ENCODE results near the gene SYNGR3. TPM values are rescaled to one million over a fixed set of nuclear protein-coding genes. Genes with fewer than 3 reads are reported as not detected.

Gene SYNGR3
- total and polyA plus RNA-seq, 2 of the 13 experiments (the other 11 are each of a cell fraction or from before 2014, with no cell fraction given), result 0.97 to 5.7 TPM

DNA sequence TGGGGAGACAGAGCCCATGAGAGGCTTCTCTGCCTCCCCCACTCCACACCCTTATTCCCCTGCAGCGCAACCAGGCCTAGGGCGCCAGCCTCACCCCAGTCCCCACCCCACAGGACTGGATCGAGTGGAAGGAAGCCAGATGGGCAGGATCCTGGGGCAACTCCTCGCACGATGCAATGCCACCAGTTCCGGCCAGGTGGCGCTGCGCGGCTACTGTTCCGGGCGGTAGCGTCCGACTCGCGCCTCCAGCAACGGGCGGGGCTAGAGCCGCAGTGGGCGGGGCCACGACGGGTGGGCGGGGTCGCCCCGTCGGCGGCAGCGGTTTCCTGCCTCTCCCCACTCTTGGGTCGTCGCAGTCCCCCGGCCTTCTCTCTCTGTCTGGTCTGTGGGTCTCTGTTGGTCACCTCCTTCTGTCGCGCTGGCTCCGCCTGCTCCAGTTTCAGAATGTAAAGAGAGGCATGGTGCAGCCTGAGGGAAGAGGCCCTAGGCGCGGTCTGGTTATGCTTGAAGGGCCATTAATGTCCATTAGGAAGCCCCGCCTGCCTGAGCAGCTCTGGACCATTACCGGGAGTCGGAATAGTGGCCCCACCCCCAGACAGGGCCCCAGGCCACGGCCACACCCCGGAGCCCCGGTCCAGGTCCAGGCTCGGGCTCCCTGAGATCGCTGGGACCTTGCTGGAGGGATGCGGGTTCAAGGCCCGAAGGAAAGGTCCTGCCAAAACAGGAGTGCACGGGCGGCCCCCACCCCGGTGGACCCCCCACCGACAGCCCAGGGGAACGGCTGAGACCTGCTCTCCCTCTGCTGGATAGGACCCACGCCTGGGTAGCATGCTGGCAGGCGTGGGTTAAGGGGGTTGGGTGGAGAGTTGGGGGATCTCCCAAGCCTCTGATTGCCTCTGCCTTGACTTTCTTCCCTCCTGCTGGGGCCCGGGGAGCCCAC, 33.6 kb downstream of the SYNGR3 start (continued):
- no peak for TF ChIP-seq ZKSCAN5 (CRISPR knock-in tag; IDR thresholded peaks at IDR 0.05)
- TF ChIP-seq ZNF33A (CRISPR knock-in tag; IDR thresholded peaks at IDR 0.05; ENCODE audit: borderline replicate concordance), result no peak
- TF ChIP-seq PAX8 (CRISPR knock-in tag; IDR thresholded peaks at IDR 0.05; ENCODE audit: borderline replicate concordance), result no peak
- TF ChIP-seq, protein P1, sequence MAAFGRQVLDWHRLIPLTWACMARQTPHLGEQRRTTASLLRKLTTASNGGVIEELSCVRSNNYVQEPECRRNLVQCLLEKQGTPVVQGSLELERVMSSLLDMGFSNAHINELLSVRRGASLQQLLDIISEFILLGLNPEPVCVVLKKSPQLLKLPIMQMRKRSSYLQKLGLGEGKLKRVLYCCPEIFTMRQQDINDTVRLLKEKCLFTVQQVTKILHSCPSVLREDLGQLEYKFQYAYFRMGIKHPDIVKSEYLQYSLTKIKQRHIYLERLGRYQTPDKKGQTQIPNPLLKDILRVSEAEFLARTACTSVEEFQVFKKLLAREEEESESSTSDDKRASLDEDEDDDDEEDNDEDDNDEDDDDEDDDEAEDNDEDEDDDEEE (CRISPR knock-in tag; IDR thresholded peaks at IDR 0.05), result peak; percentile 74; the same call in 1 of the 2 replicates
- no peak for TF ChIP-seq ATAD3A (CRISPR knock-in tag; IDR thresholded peaks at IDR 0.05)
- TF ChIP-seq, protein P2, sequence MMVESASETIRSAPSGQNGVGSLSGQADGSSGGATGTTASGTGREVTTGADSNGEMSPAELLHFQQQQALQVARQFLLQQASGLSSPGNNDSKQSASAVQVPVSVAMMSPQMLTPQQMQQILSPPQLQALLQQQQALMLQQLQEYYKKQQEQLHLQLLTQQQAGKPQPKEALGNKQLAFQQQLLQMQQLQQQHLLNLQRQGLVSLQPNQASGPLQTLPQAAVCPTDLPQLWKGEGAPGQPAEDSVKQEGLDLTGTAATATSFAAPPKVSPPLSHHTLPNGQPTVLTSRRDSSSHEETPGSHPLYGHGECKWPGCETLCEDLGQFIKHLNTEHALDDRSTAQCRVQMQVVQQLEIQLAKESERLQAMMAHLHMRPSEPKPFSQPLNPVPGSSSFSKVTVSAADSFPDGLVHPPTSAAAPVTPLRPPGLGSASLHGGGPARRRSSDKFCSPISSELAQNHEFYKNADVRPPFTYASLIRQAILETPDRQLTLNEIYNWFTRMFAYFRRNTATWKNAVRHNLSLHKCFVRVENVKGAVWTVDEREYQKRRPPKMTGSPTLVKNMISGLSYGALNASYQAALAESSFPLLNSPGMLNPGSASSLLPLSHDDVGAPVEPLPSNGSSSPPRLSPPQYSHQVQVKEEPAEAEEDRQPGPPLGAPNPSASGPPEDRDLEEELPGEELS (CRISPR knock-in tag; IDR thresholded peaks at IDR 0.05), result no peak
- no peak for TF ChIP-seq RBAK (CRISPR knock-in tag; IDR thresholded peaks at IDR 0.05)
- no peak for TF ChIP-seq REXO4 (CRISPR knock-in tag; IDR thresholded peaks at IDR 0.05; ENCODE audit: borderline replicate concordance)
- TF ChIP-seq NFIC (IDR thresholded peaks at IDR 0.05; ENCODE audit: low read length), result no peak
- no peak for TF ChIP-seq ZNF570 (CRISPR knock-in tag; IDR thresholded peaks at IDR 0.05; ENCODE audit: borderline replicate concordance)
- TF ChIP-seq MEIS1 (CRISPR knock-in tag; IDR thresholded peaks at IDR 0.05; ENCODE audit: borderline replicate concordance), result 0 out of 2 replicates have a peak, but pooled peaks have one; percentile 31
- TF ChIP-seq KDM6A (CRISPR knock-in tag; IDR thresholded peaks at IDR 0.05; ENCODE audit: low read depth), result no peak
- no peak for TF ChIP-seq MBD4 (IDR thresholded peaks at IDR 0.05; ENCODE audit: borderline replicate concordance, low read length)
- TF ChIP-seq MBNL3 (CRISPR knock-in tag; conservative IDR thresholded peaks at IDR 0.05), result no peak
- 0 out of 2 replicates have a peak, but pooled peaks have one; percentile 39 for TF ChIP-seq ZBTB39 (CRISPR knock-in tag; IDR thresholded peaks at IDR 0.05)
- TF ChIP-seq KLF9 (CRISPR knock-in tag; IDR thresholded peaks at IDR 0.05; ENCODE audit: low read depth), result no peak
- TF ChIP-seq SOX6 (IDR thresholded peaks at IDR 0.05), result no peak
- TF ChIP-seq SOX6 (CRISPR knock-in tag; IDR thresholded peaks at IDR 0.05), result peak; percentile 45; the same call in 1 of the 2 replicates
- no peak for TF ChIP-seq CEBPB (IDR thresholded peaks at IDR 0.05; ENCODE audit: borderline replicate concordance, low read depth, low read length)
- TF ChIP-seq RBM22 (optimal IDR thresholded peaks at IDR 0.05; ENCODE audit: low read length), result no peak
- no peak for TF ChIP-seq HOXA7 (CRISPR knock-in tag; IDR thresholded peaks at IDR 0.05)
- no peak for TF ChIP-seq NFRKB (IDR thresholded peaks at IDR 0.05)
- TF ChIP-seq ZNF749 (CRISPR knock-in tag; IDR thresholded peaks at IDR 0.05; ENCODE audit: borderline replicate concordance), result 0 out of 2 replicates have a peak, but pooled peaks have one; percentile 66
- TF ChIP-seq NFATC3 (CRISPR knock-in tag; IDR thresholded peaks at IDR 0.05), result no peak

Measured in HepG2 (cell line).